ENCODE results near the gene DTNB. TPM values are rescaled to one million over a fixed set of nuclear protein-coding genes. Genes with fewer than 3 reads are reported as not detected.

Gene DTNB
- total and polyA plus RNA-seq, 2 of the 4 experiments (the other 2 are of a cell fraction) = 3.8 to 5.3 TPM

GRCh38 chr2:25532521-25532920 lies 140.9 kb downstream of the DTNB start:
- no peak overlapping the region for H2BK5ac ChIP-seq (ENCODE audit: low read depth, low read length, poor library complexity, severe bottlenecking)
- ChIA-PET CTCF (no interaction called here), POLR2A (ENCODE audit: unreplicated experiment) (no interaction called here)
- no peak for ATAC-seq (ENCODE audit: low read depth)
- no peak overlapping the region for H4K8ac ChIP-seq (ENCODE audit: low read depth in 2 of 2, low read length in 2 of 2)
- H3K4ac ChIP-seq (ENCODE audit: low read depth, low read length) = no peak overlapping the region
- no peak overlapping the region for H2AK9ac ChIP-seq (replicated peaks; ENCODE audit: low read depth, low read length, poor library complexity)
- intact Hi-C loops (cut with micrococcal nuclease) = no loop called here
- H4K20me1 ChIP-seq (ENCODE audit: insufficient read depth, low read length) = no peaks in the 10 kb centered on the region
- dilution Hi-C loops (cut with HindIII; ENCODE audit: low sequenced_read_pairs, unreplicated experiment) = no loop called here
- DNase-seq = no peak
- H3K18ac ChIP-seq (ENCODE audit: low read depth, low read length) = no peak overlapping the region
- no peak overlapping the region for H2AFZ ChIP-seq (replicated peaks; ENCODE audit: low read length, poor library complexity)
- H3K4me3 ChIP-seq (ENCODE audit: insufficient read depth, low read depth, low read length) = no peak overlapping the region
- no peak overlapping the region for H2BK20ac ChIP-seq (ENCODE audit: low read depth, low read length)
- no peak overlapping the region for H3K14ac ChIP-seq (replicated peaks; ENCODE audit: low read depth, low read length)
- no peak overlapping the region for H3K23ac ChIP-seq (ENCODE audit: low read depth, low read length)
- no peak overlapping the region for H3K4me2 ChIP-seq (ENCODE audit: low read depth, low read length)
- no peaks in the 10 kb centered on the region for H3K27me3 ChIP-seq (ENCODE audit: control insufficient read depth, insufficient read depth, low read length)
- H3K9me1 ChIP-seq (ENCODE audit: insufficient read depth, low read length) = no peaks in the 10 kb centered on the region
- no peaks in the 10 kb centered on the region for H3K36me3 ChIP-seq (ENCODE audit: control insufficient read depth, insufficient read depth, low read length)
- no peaks in the 10 kb centered on the region for H3K9me3 ChIP-seq (ENCODE audit: control insufficient read depth, insufficient read depth, low read length)
- in situ Hi-C loops (cut with MboI; ENCODE audit: low sequenced_read_pairs) = no loop called here
- no peak overlapping the region for H2BK120ac ChIP-seq (ENCODE audit: low read depth, low read length)
- TF ChIP-seq NFE2L2 (IDR thresholded peaks at IDR 0.05; ENCODE audit: low read depth, low read length) (no peak), MAZ (IDR thresholded peaks at IDR 0.05; ENCODE audit: borderline replicate concordance, low read depth, low read length) (no peak), RAD21 (IDR thresholded peaks at IDR 0.05; ENCODE audit: low read length) (no peak), POLR2A (IDR thresholded peaks at IDR 0.05; ENCODE audit: low read depth, low read length) (no peak), FOS (IDR thresholded peaks at IDR 0.05; ENCODE audit: low read depth, low read length) (no peak), BHLHE40 (IDR thresholded peaks at IDR 0.05; ENCODE audit: low read depth, low read length) (no peak), CHD1 (IDR thresholded peaks at IDR 0.05; ENCODE audit: low read depth, low read length) (no peak), USF2 (IDR thresholded peaks at IDR 0.05; ENCODE audit: low read depth, low read length) (no peak), MAFK (IDR thresholded peaks at IDR 0.05; ENCODE audit: low read depth, low read length) (no peak), RCOR1 (IDR thresholded peaks at IDR 0.05; ENCODE audit: insufficient replicate concordance, low read length) (no peak), MXI1 (IDR thresholded peaks at IDR 0.05; ENCODE audit: borderline replicate concordance, low read depth, low read length) (no peak), CEBPB (IDR thresholded peaks at IDR 0.05; ENCODE audit: low read depth, low read length) (no peak), SMC3 (IDR thresholded peaks at IDR 0.05; ENCODE audit: low read depth, low read length) (no peak), RFX5 (IDR thresholded peaks at IDR 0.05; ENCODE audit: low read depth, low read length) (no peak)
- TF ChIP-seq, protein P1, sequence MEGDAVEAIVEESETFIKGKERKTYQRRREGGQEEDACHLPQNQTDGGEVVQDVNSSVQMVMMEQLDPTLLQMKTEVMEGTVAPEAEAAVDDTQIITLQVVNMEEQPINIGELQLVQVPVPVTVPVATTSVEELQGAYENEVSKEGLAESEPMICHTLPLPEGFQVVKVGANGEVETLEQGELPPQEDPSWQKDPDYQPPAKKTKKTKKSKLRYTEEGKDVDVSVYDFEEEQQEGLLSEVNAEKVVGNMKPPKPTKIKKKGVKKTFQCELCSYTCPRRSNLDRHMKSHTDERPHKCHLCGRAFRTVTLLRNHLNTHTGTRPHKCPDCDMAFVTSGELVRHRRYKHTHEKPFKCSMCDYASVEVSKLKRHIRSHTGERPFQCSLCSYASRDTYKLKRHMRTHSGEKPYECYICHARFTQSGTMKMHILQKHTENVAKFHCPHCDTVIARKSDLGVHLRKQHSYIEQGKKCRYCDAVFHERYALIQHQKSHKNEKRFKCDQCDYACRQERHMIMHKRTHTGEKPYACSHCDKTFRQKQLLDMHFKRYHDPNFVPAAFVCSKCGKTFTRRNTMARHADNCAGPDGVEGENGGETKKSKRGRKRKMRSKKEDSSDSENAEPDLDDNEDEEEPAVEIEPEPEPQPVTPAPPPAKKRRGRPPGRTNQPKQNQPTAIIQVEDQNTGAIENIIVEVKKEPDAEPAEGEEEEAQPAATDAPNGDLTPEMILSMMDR (conservative IDR thresholded peaks at IDR 0.05; ENCODE audit: low read depth, low read length) = no peak
- TF ChIP-seq, protein P2, sequence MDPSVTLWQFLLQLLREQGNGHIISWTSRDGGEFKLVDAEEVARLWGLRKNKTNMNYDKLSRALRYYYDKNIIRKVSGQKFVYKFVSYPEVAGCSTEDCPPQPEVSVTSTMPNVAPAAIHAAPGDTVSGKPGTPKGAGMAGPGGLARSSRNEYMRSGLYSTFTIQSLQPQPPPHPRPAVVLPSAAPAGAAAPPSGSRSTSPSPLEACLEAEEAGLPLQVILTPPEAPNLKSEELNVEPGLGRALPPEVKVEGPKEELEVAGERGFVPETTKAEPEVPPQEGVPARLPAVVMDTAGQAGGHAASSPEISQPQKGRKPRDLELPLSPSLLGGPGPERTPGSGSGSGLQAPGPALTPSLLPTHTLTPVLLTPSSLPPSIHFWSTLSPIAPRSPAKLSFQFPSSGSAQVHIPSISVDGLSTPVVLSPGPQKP (IDR thresholded peaks at IDR 0.05; ENCODE audit: borderline replicate concordance, low read depth, low read length) = no peak
- H3K27ac ChIP-seq (ENCODE audit: insufficient read depth, low read length) = no peak overlapping the region
- no peak overlapping the region for H4K91ac ChIP-seq (ENCODE audit: insufficient read depth, low read depth, low read length)
- no peak overlapping the region for H4K5ac ChIP-seq (ENCODE audit: low read depth, low read length)
- H3K4me1 ChIP-seq (ENCODE audit: control insufficient read depth, insufficient read depth, low read length) = no peaks in the 10 kb centered on the region
- no CpG with 5 or more reads among the region's 2 CpGs for WGBS, 2 experiments (ENCODE audit: extremely low coverage in 2 of 2, insufficient read length in 1 of 2)
- no TSS peak for BruUV-seq (replicated peaks)
- no peak overlapping the region for H3K9ac ChIP-seq (ENCODE audit: low read depth, low read length)
- H2AK5ac ChIP-seq (ENCODE audit: low read depth, low read length) = no peak overlapping the region
- H2BK15ac ChIP-seq (ENCODE audit: low read depth, low read length) = no peak overlapping the region
- H3K56ac ChIP-seq (ENCODE audit: extremely low read depth, insufficient read depth, low read length) = no peak overlapping the region
- no peaks in the 10 kb centered on the region for H3K79me1 ChIP-seq (ENCODE audit: low read depth in 1 of 2, low read length in 2 of 2)
